GM19023 (cell line): ENCODE results near the gene ABL1.

Experiments
- ATAC-seq: cut with Tn5 transposase; IDR thresholded peaks from one replicate; pipeline ENCODE4 v1.9.1; 2021; ENCODE audit warnings: mild to moderate bottlenecking, moderate library complexity; ENCODE audit not compliant: unreplicated experiment

ABL1 gene

GRCh38 chr9:130913599-130914416 is 78.8 kb downstream of the ABL1 start:
- ATAC-seq, result no peak

GRCh38 chr9:130914417-130915095 is 79.5 kb downstream of the ABL1 start:
- ATAC-seq, result no peak

GRCh38 chr9:130915096-130915447 is 80.0 kb downstream of the ABL1 start:
- ATAC-seq, result no peak

GRCh38 chr9:130917168-130917960 is 82.3 kb downstream of the ABL1 start:
- ATAC-seq, result no peak

- ATAC-seq, result no peak
Observed at GRCh38 chr9:130918101-130918825, 83.2 kb downstream of the ABL1 start.

- no peak for ATAC-seq
Observed at GRCh38 chr9:130918826-130919558, 83.9 kb downstream of the ABL1 start.

- no peak for ATAC-seq
Observed at GRCh38 chr9:130919559-130920145, 84.6 kb downstream of the ABL1 start.

GRCh38 chr9:130920233-130920632 is 85.2 kb downstream of the ABL1 start:
- ATAC-seq, result no peak

- no peak for ATAC-seq
Observed at GRCh38 chr9:130920762-130921299, 85.8 kb downstream of the ABL1 start.

- no peak for ATAC-seq
Observed at GRCh38 chr9:130921300-130921988, 86.4 kb downstream of the ABL1 start.

- ATAC-seq, result no peak
Observed at GRCh38 chr9:130921989-130922892, 87.2 kb downstream of the ABL1 start.

- ATAC-seq, result no peak
Observed at GRCh38 chr9:130922893-130923610, 88.0 kb downstream of the ABL1 start.

- no peak for ATAC-seq
Observed at GRCh38 chr9:130923611-130924447, 88.8 kb downstream of the ABL1 start.

- ATAC-seq, result no peak
Observed at GRCh38 chr9:130924448-130924788, 89.4 kb downstream of the ABL1 start.

GRCh38 chr9:130925050-130925678 is 90.1 kb downstream of the ABL1 start:
- no peak for ATAC-seq

GRCh38 chr9:130927338-130927737 is 92.3 kb downstream of the ABL1 start:
- no peak for ATAC-seq
